ENCODE results near the gene SGIP1.

SGIP1 gene

DNA sequence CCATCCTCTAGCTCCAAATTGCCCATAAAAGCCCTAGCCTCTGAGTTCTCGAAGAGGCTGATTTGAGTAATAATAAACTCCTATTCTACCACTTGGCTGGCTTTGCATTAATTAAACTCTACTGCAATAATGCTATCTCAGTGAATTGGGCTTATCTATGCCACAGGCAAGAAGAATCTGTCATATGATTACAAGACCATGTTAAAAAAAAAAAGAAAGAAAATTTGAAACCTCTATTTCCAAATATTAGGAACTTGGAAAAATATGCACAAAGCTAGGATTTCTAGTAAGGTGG, 27.6 kb upstream of the SGIP1 start:
- DNase-seq (ENCODE audit: low spot score) = no peak
- TF ChIP-seq, protein P1, sequence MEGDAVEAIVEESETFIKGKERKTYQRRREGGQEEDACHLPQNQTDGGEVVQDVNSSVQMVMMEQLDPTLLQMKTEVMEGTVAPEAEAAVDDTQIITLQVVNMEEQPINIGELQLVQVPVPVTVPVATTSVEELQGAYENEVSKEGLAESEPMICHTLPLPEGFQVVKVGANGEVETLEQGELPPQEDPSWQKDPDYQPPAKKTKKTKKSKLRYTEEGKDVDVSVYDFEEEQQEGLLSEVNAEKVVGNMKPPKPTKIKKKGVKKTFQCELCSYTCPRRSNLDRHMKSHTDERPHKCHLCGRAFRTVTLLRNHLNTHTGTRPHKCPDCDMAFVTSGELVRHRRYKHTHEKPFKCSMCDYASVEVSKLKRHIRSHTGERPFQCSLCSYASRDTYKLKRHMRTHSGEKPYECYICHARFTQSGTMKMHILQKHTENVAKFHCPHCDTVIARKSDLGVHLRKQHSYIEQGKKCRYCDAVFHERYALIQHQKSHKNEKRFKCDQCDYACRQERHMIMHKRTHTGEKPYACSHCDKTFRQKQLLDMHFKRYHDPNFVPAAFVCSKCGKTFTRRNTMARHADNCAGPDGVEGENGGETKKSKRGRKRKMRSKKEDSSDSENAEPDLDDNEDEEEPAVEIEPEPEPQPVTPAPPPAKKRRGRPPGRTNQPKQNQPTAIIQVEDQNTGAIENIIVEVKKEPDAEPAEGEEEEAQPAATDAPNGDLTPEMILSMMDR (IDR thresholded peaks at IDR 0.05; ENCODE audit: extremely low read depth, missing control alignments) = no peak

DNA sequence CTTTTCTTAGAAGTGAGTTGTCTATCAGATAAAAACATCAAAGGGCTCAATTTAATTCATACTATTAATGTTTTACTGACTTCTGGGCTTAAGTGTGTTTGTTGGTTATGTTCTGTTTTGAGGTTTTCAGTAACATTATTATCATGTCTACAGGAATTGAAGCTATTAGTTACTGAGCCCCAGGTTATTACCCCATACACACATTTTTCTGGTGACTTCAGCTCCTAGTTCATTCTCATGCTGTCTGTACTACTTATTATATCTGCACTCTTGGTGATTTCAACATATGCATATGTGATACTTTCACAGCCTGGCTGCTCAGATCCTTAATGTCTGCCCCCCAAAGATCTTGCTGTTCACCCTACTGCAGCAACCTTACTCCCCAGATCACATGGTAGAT, 27.0 kb upstream of the SGIP1 start:
- TF ChIP-seq, protein P1 (IDR thresholded peaks at IDR 0.05; ENCODE audit: extremely low read depth, missing control alignments) = no peak

DNA sequence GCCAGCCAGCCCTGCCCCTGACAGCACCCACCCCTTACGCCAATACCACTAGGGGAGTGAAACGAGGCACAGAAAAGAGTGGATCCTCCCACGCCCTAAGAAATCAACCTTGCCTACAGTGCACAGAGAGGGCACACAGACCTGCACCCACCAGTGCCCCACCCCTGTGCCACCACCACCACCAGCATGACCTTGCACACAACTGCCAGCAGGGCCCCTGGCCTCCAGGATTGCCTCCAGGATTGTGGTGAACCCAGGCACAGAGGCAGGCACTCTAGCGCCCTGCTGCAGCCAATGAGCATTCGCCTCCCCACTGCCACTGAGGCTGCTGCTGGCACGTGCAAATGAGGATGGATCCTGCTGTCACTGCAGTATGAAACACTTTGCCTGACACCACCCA, 23.5 kb upstream of the SGIP1 start:
- TF ChIP-seq, protein P1 (IDR thresholded peaks at IDR 0.05; ENCODE audit: extremely low read depth, missing control alignments) = no peak
- no peak for DNase-seq (ENCODE audit: low spot score)

More for the DNA sequence above, 27.0 kb upstream of the SGIP1 start:
- DNase-seq (ENCODE audit: low spot score) = no peak

DNA sequence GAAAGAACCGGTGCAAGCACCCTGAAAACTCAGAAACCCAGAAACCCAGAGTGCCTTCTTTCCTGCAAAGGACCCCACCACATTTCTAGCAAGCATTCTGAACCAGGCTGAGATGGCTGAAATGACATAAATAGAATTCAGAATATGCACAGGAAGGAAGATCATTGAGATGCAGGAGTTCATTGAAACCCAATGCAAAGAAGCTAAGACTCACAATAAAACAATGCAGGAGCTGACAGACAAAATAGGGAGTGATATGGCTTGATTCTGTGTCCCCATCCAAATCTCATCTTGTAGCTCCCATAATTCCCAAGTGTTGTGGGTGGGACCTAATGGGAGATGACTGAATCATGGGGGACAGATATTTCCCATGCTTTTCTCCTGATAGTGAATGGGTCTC, 22.8 kb upstream of the SGIP1 start:
- DNase-seq (ENCODE audit: low spot score) = no peak
- TF ChIP-seq, protein P1 (IDR thresholded peaks at IDR 0.05; ENCODE audit: extremely low read depth, missing control alignments) = no peak

DNA sequence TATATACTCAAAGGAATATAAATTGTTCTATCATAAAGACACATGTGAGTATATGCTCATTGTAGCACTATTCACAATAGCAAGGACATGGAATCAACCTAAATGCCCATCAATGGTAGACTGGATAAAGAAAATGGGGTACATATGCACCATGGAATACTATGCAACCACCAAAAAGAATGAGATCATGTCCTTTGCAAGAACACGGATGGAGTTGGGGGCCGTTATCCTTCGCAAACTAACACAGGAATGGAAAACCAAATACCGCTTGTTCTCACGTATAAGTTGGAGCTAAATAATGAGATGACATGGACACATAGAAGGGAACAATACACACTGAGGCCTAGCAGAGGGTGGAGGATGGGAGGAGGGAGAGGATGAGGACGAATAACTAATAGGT, 16.0 kb upstream of the SGIP1 start:
- DNase-seq (ENCODE audit: low spot score) = no peak
- TF ChIP-seq, protein P1 (IDR thresholded peaks at IDR 0.05; ENCODE audit: extremely low read depth, missing control alignments) = no peak

DNA sequence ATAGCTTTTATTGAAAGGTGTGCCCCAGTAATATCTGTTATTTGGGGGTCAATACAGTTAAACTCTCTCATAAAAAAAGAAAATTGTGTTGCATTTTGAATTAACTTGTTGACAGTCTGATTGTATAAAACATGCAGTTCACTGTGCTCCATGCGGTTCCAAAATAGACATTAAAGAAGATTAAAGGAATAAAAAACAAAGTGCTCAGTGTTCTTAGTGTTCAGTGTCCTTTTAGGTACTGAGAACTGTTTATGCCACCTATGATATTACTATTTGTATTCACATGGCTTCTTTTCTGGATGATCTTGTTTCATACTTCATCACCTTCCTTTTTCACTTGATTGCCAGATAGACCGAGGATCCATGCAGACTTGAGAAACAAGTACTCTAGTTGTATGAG, 15.3 kb upstream of the SGIP1 start:
- DNase-seq (ENCODE audit: low spot score) = no peak

DNA sequence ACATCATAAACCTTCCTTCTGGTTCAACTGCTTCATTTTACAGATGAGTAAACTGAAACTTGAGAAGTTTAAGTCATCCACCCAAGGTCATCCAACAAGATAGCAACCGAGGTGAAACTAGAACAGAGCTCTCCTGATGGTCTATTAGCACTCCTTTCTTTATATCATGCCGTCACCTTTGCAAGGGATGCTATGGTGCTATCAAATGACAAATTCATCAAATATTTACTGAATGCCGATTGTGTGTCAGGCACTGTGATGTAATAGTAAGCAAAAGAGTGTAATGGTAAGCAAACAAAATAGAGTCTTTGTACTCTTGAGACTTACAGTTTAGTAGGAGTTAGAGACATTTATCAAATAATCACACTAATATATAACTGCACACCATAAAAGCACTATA, 14.0 kb upstream of the SGIP1 start:
- TF ChIP-seq, protein P1 (IDR thresholded peaks at IDR 0.05; ENCODE audit: extremely low read depth, missing control alignments) = no peak

More for the DNA sequence above, 15.3 kb upstream of the SGIP1 start:
- TF ChIP-seq, protein P1 (IDR thresholded peaks at IDR 0.05; ENCODE audit: extremely low read depth, missing control alignments) = no peak

More for the DNA sequence above, 14.0 kb upstream of the SGIP1 start:
- DNase-seq (ENCODE audit: low spot score) = no peak

Measured in GM20000 (cell line).